AG04449 (cell line): Measurements from ENCODE around the gene F8A2.
"Not testable (repeated sequence)": the region's sequence is repeated elsewhere in the genome, so short reads cannot be mapped to it uniquely, and the experiment has no call there.

ENCODE experiments used
- CTCF ChIA-PET: fragments of 350-600 bp; formaldehyde crosslinking; extraction: SDS; loops from one replicate; lab custom pipeline; 2021; ENCODE audit warnings: antibody characterized with exemption; lab: Yijun Ruan, JAX
- POLR2A ChIA-PET: fragments of 400-600, 350-600 bp; formaldehyde crosslinking; extraction: SDS; loops from one replicate; lab custom pipeline; 2020; ENCODE audit warnings: antibody characterized with exemption, inconsistent platforms; lab: Yijun Ruan, JAX
- DNase-seq: peaks from one replicate; pipeline ENCODE4 v3.0.0-alpha.2; 2010; ENCODE audit warnings: low read depth, low spot score
- H3K4me3 ChIP-seq: 2 replicates; pipeline ENCODE4 v1.5.1; 2011; ENCODE audit warnings: low read depth, mild to moderate bottlenecking, control low read depth, low read length
- CTCF ChIP-seq: IDR thresholded peaks from one replicate; pipeline ENCODE4 v1.5.1; 2011; ENCODE audit warnings: mild to moderate bottlenecking, moderate library complexity, low read length, control low read depth, inconsistent platforms; ENCODE audit not compliant: insufficient read depth; ENCODE audit errors: missing control alignments

Gene F8A2

DNA sequence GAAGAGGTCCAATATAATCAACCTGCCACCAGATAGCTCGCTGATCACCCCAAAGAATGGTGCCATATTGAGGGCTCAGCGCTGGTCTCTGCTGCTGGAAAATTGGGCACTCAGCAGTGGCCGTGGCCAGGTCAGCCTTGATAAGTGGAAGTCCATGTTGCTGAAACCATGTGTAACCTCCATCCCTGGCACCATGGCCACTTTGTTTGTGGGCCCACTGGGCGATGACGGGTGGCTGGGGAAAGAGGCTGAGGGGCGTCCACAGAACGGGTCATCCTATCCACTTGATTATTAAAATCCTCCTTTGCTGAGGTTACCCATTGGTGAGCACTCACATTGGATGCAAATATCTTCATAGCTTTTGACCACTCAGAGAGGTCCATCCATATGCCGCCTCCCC, 7.7 kb downstream of the F8A2 start:
- no peak overlapping the region for H3K4me3 ChIP-seq
- ChIA-PET CTCF (no interaction called here), POLR2A (no interaction called here)
- TF ChIP-seq CTCF: no peak
- no peak for DNase-seq

DNA sequence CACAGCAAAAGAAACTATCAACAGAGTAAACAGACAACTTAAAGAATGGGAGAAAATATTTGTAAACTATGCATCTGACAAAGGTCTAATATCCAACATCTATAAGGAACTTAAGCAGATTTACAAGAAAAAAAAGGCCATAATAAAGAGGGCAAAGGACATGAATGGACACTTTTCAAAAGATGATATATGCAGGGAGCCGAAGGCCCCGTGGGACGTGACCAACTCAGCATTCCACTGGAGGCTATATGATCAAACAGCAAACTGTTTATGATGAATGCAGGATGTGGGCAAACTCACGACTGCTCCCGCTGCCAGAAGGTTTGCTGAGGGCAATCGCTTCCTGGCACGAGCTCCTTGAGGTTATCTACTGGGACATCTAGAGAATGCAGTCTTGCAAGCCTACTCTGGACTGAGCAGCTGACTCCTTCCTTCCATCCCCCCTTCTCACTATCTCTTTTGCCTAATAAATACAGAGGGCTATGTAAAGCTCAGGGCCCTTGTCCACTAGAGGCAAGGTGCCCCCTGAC, 12.9 kb downstream of the F8A2 start:
- H3K4me3 ChIP-seq, CTCF ChIA-PET, POLR2A ChIA-PET, DNase-seq: not testable (repeated sequence)

- no peak for TF ChIP-seq CTCF
- ChIA-PET POLR2A (no interaction called here), CTCF (no interaction called here)
- no peak for DNase-seq
- no peak overlapping the region for H3K4me3 ChIP-seq
These were observed 24.5 kb downstream of the F8A2 start for GRCh38 chrX:155406429-155406828.

DNA sequence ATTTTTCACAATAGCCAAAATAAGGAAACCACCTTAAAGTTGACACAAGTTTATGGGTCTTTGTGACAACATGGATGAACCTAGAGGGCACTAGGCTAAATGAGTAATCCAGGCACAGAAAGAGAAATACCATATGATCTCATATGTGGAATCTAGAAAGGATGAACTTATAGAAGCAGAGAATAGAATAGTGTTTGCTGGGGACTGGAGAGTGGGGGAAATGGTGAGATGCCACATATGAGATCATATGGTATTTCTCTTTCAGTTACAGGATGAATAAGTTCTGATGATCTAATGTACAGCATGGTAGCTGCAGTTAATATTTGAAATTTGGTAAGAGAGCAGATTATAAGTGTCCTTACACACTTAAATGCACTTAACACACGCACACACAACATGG, 35.9 kb downstream of the F8A2 start:
- no peak for TF ChIP-seq CTCF
- no peak overlapping the region for H3K4me3 ChIP-seq
- ChIA-PET CTCF (no interaction called here), POLR2A (no interaction called here)
- no peak for DNase-seq
